ENCODE results near the gene HAPLN1.
A peak's percentile ranks its signal among the peaks of the same experiment; 100 is the strongest.

The HAPLN1 gene

DNA sequence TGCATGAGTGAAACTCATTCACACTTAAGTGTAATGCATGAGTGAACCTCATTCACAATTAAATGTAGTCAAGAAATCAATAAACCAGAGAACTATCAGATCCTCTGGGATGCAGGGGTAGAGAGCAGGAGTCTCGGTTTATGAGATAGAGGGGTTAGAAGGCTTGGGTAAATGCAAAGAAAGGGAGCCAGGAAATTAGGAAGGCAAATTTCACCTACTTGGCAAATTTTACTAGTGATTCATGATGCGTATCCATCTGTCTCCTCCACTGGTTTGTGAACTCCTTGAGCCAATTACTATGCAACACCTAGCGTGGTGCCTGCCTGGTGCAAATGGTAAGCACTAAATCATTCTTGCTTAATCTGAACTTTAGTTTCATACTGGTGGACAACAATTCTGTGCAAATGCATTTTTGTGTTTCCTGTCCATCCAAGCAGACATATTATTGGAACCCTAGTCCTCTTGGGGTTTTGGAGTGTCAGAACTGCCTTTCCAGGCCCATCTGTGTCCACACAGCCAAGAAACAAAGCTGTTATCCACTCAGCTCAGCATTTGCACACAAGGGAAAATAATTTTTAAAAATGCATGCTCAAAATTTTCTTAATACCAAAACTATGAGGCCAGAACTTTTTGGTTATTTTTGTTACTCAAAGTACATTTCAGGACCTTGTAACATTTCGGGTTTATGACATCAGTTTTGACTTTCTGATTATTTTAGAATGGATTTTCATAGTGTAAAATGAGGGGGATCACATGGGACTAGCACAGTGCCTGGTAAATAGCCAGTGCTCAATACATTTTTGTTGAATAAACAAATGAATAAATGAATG, 5.2 kb downstream of the HAPLN1 start:
- DNase-seq, result no peak

DNA sequence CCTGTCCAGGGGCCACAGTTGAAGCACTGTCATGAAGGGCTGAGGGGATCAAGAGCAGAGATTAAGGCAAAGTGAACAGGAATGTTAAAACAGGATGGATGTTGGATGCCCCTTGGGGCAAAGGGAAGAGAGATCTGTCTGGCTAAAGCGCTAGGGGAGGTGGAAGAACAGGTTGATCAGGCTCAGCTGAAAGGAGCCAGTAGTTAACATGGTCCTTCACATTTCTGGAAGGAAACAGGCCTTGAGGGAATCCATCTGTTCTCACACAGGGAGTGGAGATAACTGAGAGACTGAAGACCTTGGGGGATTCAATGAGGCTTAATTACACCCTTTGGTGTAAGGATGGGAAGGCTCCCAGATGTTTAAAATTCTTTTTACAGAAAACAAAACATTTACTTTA, 5.8 kb downstream of the HAPLN1 start:
- DNase-seq, result no peak

GRCh38 chr5:83711982-83712601, 8.6 kb downstream of the HAPLN1 start:
- peak in 1 of 2 donors; percentile 33 for DNase-seq

GRCh38 chr5:83709973-83710372, 10.7 kb downstream of the HAPLN1 start:
- no peak for DNase-seq

- no peak for DNase-seq
These were observed 12.5 kb downstream of the HAPLN1 start for GRCh38 chr5:83708170-83708569.

DNA sequence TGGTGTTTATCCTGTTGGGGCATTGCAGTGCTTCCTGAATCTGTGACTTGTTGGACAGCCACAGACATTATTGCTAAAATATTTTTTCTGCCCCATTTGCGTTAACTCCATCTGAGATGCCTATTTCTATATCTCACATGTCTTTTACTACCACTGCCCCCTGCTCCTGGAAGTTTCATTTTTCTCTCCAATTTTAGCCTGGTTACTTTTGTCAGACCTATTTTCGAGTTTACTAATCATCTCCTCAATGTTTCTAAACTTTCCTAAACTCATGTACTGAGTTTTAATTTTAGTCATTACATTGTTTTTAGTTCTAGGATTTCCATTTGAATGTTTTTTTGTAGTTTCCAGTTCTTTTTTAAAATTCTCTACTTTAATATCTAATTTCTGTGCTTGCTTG, 17.6 kb downstream of the HAPLN1 start:
- DNase-seq, result no peak

GRCh38 chr5:83701886-83702285, 18.8 kb downstream of the HAPLN1 start:
- no peak for DNase-seq

GRCh38 chr5:83689881-83690280, 30.8 kb downstream of the HAPLN1 start:
- no peak for DNase-seq

GRCh38 chr5:83688281-83688680, 32.4 kb downstream of the HAPLN1 start:
- no peak for DNase-seq

DNA sequence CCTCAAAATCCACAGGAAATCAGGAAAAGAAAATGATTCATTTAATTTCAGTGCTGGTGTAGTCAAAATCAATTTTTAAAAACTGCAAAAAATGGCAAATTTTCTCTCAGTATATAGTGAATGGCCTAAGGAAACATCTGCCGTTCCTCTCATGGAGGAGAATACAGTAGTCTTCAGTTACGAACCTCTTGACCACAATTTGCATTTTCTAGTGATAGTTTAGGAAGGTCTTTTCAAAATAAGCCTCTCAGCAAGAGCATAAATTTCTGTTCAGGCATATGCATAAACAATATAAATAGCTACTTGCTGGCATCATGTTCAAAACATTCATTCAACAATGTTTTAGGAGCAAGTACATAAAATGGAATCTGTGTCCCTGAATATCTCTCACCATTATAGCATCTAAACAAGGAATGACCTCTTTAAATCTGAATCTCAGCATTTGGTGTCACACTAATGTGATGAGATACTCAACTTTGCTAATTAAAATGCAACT, 33.5 kb downstream of the HAPLN1 start:
- DNase-seq, result no peak

GRCh38 chr5:83686251-83686650, 34.4 kb downstream of the HAPLN1 start:
- no peak for DNase-seq

DNA sequence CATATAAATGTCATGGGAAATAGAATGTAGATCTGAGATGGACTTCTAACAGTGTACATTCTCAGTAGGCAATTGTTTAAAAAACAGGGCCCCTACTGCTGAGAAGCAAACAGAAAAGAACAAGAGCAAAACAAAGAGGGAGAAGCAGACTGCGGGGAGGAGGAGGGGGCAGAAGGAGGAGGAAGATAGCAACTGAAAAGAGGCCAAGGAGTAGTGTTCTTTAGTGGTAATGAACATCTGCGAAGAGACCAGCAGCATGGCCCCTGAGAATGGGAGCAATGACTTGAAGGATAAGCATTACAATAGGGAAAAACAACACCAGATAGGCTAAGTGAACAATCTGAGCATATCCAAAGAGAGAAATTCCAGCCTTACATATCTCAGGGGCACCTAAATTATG, 36.8 kb downstream of the HAPLN1 start:
- DNase-seq, result no peak

DNA sequence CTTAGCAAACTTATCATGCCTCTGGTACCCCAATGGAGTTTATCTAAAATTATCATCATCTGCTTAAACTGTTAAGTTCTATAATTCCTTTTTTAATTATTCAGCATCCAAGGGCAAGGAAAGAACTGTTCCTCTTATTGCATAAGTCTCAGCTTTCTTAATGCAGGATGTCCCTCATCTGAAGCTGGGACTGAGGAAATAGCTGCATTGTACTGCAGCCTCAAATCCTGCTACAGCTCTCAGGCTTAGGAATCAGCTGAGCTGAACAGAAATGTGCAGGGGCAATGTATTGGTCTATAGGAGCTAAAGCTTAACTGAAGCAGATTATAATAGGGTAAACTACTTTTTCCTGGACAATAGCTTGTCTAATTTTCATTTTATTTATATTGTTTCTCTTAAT, 48.0 kb downstream of the HAPLN1 start:
- no peak for DNase-seq

DNA sequence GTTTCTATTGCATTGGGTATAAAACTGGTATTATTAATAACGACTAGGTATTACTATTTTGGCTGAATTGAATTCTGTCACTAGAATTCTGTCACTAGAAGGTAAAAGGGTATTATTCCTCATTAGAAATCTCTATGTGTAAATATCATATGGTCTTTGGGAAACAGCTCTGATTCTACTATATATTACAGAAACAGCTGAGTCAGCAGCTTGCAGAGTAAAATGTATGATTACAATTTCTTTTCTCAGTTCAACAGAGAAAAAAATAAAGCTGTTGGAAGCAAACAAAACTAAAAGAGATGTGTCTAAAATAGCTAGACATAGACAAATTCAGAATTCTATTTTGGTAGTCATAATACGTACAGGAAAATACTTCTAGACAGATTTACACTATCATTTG, 48.5 kb downstream of the HAPLN1 start:
- no peak for DNase-seq

GRCh38 chr5:83665631-83666030, 55.0 kb downstream of the HAPLN1 start:
- DNase-seq, result no peak

DNA sequence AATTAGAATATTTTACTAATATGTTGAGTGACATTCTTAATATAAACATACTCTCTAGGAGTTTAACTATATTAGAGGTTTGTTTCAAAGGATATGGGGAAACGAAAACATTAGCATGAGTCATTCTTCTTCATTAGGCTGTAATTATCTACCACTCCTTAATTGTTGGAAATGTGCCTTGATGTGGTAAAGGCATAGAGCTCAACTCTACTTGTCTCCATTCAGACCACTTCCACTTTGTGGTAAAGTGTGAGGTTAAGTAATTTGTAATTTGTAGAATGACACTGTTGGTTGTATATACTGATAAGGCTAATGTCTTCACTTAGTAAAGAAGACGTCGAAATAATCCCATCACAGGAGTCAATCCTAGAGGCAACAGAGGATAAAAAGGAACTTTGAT, 58.1 kb downstream of the HAPLN1 start:
- no peak for DNase-seq

GRCh38 chr5:83657807-83658525, 62.7 kb downstream of the HAPLN1 start:
- no peak for DNase-seq

- DNase-seq, result no peak
These were observed 66.1 kb downstream of the HAPLN1 start for GRCh38 chr5:83654427-83654994.

DNA sequence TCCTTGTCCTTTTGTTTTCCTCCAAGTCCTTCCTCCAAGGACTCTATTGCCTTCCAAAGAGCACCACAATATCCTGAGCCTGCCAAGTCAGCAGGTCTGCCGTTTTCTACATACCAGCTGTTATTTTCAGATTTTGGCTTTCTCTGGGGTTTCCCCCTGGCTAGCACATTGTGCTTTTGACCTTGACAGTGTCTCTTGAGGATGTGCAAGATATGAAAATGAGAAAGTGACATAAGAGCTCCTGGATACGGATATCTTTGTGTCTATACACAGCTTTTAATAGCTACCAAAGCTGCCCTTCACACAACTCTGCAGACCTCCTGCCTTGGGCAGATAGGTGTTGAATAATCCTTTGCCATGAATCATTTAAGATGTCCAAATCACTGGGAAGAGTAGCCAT, 67.0 kb downstream of the HAPLN1 start:
- no peak for DNase-seq

DNA sequence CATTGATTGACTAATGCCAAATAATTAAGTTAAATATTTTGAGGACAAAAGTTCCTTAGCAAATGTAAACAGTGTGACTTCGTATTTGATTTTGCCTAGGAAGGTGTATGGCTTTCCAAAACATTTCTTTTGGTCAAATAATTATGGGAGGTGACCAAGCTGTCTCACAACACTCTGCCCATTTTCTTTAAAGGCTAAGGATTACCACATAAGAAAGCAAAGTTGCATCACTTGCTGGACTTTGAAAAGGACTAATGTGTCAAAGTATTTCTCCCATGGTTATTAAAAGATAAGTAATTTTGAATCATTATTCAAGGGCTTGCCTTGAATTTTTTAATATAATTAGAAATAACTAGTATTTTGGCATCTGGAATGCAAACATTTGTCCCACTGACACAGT, 74.7 kb downstream of the HAPLN1 start:
- DNase-seq, result no peak

DNA sequence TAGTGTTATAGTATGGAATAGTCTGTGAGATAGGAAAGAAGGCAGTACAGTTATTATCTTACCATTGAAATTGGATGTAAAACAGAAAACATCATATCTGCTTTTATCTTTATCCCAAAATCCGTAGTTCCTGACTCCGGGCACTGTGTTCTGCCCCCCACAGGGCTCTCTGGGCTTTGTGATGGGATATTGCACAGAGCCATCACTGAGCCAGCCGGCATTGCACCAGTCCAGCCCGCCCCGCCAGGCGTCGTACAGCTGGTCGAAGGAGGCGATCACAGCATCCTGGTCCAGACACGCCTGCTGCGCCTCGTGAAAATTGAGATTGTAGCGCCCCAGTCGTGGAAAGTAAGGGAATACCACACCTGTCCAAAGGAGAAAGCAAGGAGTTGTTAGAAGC, 76.4 kb downstream of the HAPLN1 start:
- no peak for DNase-seq

DNA sequence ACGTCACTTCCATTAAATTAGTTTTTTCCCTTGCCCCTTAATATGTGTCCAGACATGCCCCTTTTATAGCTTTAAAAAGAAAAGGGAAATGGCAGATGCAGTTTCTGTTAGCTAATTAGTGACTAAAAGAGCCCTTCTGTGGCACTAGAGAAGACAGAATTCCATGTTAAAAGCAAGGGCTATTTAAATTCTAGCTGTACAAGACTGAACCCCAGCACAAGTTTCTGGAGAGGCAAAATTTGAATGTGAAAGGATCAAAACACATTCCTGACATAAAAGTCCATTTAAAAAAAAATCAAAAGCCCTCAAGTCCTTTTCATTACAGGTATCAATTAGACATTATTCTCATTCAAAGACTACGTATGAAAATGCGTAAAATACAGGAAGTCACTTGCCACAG, 78.7 kb downstream of the HAPLN1 start:
- DNase-seq, result no peak

GRCh38 chr5:83639911-83640310, 80.7 kb downstream of the HAPLN1 start:
- no peak for DNase-seq

- DNase-seq, result no peak
These were observed 84.5 kb downstream of the HAPLN1 start for GRCh38 chr5:83636156-83636555.
